ENCODE measurements around the gene NES. TPM values are rescaled to one million over a fixed set of nuclear protein-coding genes. Genes with fewer than 3 reads are reported as not detected.
"Not testable (repeated sequence)": the region's sequence is repeated elsewhere in the genome, so short reads cannot be mapped to it uniquely, and the experiment has no call there.

NES gene
- total and polyA plus RNA-seq, 12 donors, result 46.8 to 389 (median 177) TPM

DNA sequence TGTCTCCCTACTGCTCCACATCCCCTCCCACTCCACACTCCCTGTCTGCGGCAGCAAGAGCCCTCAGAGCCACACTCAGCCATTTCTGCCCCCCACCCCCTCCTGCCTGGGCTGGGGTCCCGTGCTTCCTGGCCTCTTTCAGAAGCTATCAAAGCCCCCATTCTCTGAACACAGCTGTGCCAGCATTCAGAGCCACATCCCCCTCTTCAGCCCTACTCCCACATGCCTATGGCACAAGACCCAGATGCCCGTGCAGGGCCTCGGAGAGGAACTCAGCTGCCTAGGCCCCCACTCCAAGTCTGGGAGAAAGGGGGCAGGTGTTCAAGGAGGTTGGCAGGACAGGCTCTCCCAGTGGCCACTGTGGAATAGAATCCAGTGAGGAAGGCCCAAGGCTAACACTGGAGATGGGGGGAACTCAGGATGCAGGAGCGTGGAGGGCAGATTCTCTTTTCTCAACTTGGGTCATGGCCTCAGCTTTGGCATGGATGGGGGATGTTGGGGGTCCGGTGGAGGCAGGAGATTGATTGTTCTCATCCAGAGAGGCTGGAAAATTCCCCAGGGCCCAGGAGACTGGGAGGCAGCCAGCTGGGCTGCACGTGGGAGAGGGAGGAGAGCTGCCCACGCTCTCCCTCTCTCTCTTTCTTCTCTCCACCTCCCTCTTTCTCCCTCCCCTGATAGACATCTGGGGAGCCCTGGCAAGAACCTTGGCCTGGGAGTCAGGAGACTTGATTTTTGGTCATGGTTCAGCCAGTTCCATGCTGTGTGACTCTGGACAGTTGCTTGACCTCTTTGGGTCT, 38.8 kb downstream of the NES start:
- H3K4me1 ChIP-seq, result peaks cover 6 to 20% (median 15%) of the 10 kb centered on the region in 9 donors
- no peak overlapping the region for H3K4me3 ChIP-seq
- no peak for DNase-seq
- no peak overlapping the region for H3K27ac ChIP-seq
- no peak for ATAC-seq
- H3K36me3 ChIP-seq, result no peaks in the 10 kb centered on the region
- peaks cover 6 to 95% (median 82%) of the 10 kb centered on the region in 7 donors for H3K27me3 ChIP-seq
- WGBS, 2 donors, result 55% methylated on average over 8 of the region's 8 CpGs
- no peaks in the 10 kb centered on the region for H3K9me3 ChIP-seq
- intact Hi-C loops (cut with DNase I), result loop anchor here in 1 of 10 donors (10.0 kb wide), 1 partner anchor 56 kb away; no protein-coding TSS in a partner anchor
- TF ChIP-seq, protein P1, sequence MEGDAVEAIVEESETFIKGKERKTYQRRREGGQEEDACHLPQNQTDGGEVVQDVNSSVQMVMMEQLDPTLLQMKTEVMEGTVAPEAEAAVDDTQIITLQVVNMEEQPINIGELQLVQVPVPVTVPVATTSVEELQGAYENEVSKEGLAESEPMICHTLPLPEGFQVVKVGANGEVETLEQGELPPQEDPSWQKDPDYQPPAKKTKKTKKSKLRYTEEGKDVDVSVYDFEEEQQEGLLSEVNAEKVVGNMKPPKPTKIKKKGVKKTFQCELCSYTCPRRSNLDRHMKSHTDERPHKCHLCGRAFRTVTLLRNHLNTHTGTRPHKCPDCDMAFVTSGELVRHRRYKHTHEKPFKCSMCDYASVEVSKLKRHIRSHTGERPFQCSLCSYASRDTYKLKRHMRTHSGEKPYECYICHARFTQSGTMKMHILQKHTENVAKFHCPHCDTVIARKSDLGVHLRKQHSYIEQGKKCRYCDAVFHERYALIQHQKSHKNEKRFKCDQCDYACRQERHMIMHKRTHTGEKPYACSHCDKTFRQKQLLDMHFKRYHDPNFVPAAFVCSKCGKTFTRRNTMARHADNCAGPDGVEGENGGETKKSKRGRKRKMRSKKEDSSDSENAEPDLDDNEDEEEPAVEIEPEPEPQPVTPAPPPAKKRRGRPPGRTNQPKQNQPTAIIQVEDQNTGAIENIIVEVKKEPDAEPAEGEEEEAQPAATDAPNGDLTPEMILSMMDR (IDR thresholded peaks at IDR 0.05), result no peak

DNA sequence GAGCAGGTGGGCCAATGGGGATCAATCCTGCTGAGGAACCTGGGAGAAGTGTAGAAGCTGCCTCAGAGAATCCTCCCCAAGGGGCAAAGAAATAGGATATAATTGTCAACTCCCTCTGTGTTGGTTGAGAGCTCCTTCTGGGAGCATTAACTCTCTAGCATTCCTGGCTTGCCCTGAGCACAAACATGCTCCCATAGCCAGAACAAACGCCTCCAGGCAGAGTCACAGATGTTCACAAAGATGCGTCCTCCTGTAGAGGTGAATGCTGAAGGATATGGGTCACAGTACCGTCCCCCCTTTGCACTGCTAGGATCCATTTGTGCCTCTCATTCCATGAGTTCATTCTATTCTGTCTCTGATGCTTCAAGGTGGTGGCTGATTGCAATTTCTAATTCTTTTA, 44.9 kb downstream of the NES start:
- H3K4me1 ChIP-seq, result no peaks in the 10 kb centered on the region
- TF ChIP-seq, protein P1 (IDR thresholded peaks at IDR 0.05), result no peak
- no peak for DNase-seq
- H3K27ac ChIP-seq, result no peak overlapping the region
- H3K36me3 ChIP-seq, result no peaks in the 10 kb centered on the region
- H3K4me3 ChIP-seq, result no peak overlapping the region
- no peaks in the 10 kb centered on the region for H3K9me3 ChIP-seq
- no peak for ATAC-seq
- H3K27me3 ChIP-seq, result peaks cover 0 to 95% (median 72%) of the 10 kb centered on the region in 7 donors
- intact Hi-C loops (cut with DNase I), result loop anchor here in 1 of 10 donors (10.0 kb wide), 1 partner anchor 62 kb away; no protein-coding TSS in a partner anchor
- WGBS, 2 donors, result 67 to 69% methylated on average over 3 of the region's 3 CpGs

DNA sequence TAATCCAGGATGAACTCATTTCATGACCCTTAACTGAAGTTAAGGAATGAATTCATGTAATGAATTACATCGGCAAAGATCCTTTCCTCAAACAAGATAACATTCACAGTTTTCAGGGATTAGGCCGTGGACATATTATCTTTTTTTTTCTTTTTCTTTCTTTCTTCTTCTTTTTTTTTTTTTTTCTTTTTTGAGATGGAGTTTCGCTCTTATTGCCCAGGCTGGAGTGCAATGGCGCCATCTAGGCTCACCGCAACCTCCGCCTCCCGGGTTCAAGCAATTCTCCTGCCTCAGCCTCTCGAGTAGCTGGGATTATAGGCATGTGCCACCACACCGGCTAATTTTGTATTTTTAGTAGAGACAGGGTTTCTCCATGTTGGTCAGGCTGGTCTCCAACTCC, 46.1 kb downstream of the NES start:
- not testable (repeated sequence) for H3K4me3 ChIP-seq, H3K4me1 ChIP-seq, ATAC-seq, H3K36me3 ChIP-seq, H3K9me3 ChIP-seq, DNase-seq, H3K27ac ChIP-seq
- TF ChIP-seq, protein P1 (IDR thresholded peaks at IDR 0.05), result peak in 1 of 9 donors; percentile 3
- 50 to 55% methylated on average over 9 of the region's 9 CpGs for WGBS, 2 donors
- intact Hi-C loops (cut with DNase I), result loop anchor here in 1 of 10 donors (10.0 kb wide), 1 partner anchor 64 kb away; no protein-coding TSS in a partner anchor
- H3K27me3 ChIP-seq, result peaks cover 0 to 97% (median 81%) of the 10 kb centered on the region in 7 donors

DNA sequence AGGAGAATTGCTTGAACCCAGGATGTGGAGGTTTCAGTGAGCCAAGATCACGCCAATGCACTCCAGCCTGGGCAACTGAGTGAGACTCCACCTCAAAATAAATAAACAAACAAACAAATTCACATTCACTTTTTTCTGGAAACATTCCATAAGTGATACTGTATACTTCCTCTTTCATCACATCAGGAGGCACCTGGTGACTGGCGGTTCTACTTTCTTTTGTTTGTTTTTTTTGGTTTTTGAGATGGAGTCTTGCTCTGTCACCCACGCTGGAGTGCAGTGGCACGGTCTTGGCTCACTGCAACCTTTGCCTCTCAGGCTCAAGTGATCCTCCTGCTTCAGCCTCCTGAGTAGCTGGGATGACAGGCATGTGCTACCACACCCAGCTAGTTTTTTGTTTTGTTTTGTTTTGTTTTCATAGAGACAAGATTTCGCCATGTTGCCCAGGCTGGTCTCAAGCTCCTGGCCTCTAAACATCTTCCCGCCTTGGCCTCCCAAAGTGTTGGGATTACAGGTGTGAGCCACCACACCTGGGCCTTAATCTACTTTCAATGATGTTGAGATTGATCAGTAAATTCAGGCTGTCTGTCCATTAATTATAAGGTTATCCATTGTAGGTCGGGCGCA, 47.3 kb downstream of the NES start:
- intact Hi-C loops (cut with DNase I), result loop anchor here in 3 of 10 donors (5.0 to 10.0 kb wide), 2 partner anchors 47 to 65 kb away; partner anchors contain the start of gene NES (in 2 of the 3)
- DNase-seq (no peak), ATAC-seq (no peak)
- Histone ChIP-seq H3K36me3 (no peaks in the 10 kb centered on the region), H3K27ac (no peak overlapping the region), H3K27me3 (peaks cover 5 to 99% (median 88%) of the 10 kb centered on the region in 7 donors), H3K9me3 (no peaks in the 10 kb centered on the region), H3K4me1 (peaks cover 6 to 15% (median 8%) of the 10 kb centered on the region in 9 donors), H3K4me3 (no peak overlapping the region)
- TF ChIP-seq, protein P1 (IDR thresholded peaks at IDR 0.05), result no peak
- WGBS, 2 donors, result 84% methylated on average over 8 of the region's 8 CpGs

All from heart right ventricle (tissue), 16 donors.